ENCODE results near the gene AURKAIP1. TPM values are rescaled to one million over a fixed set of nuclear protein-coding genes. Genes with fewer than 3 reads are reported as not detected.

Gene AURKAIP1
- total RNA-seq, 2 experiments from 2014 or later, result 89.5 to 117 TPM

DNA sequence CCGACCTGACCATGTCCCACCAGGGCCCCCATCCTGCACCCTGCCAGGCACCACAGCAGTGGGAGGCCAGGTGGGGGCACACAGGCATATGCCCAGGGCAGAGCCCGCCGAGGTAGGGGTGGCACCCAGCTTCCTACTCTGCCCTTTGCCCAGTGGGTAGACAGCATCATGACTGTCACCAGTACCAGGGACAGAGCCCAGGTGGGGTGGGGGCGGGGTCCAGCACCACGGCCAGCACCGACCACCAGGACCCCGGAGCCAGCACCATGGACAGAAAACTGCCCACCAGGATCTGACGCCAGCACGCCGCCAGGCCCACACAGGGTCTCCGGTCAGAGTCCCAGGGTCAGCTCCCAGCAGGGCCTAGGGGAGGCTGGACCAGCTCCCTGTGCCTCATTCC lies 40.2 kb downstream of the AURKAIP1 start:
- no peak for ATAC-seq
- CTCF ChIA-PET, result no interaction called here
- Mint-ChIP-seq H3K4me3 (no peak overlapping the region), H3K27ac (no peak overlapping the region), H3K4me1 (no peaks in the 10 kb centered on the region), H3K9me3 (ENCODE audit: low read depth) (no peaks in the 10 kb centered on the region), H3K36me3 (ENCODE audit: low read depth) (no peaks in the 10 kb centered on the region), H3K27me3 (no peaks in the 10 kb centered on the region)
- no peak for DNase-seq
- intact Hi-C loops (cut with DNase I, micrococcal nuclease), result no loop called here
- POLR2A ChIA-PET, result no interaction called here

DNA sequence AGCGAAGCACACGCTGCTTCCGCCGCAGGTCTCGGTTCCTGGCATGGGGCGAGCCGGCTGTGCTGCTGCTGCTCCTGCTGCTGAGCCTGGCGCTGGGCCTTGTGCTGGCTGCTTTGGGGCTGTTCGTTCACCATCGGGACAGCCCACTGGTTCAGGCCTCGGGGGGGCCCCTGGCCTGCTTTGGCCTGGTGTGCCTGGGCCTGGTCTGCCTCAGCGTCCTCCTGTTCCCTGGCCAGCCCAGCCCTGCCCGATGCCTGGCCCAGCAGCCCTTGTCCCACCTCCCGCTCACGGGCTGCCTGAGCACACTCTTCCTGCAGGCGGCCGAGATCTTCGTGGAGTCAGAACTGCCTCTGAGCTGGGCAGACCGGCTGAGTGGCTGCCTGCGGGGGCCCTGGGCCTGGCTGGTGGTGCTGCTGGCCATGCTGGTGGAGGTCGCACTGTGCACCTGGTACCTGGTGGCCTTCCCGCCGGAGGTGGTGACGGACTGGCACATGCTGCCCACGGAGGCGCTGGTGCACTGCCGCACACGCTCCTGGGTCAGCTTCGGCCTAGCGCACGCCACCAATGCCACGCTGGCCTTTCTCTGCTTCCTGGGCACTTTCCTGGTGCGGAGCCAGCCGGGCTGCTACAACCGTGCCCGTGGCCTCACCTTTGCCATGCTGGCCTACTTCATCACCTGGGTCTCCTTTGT lies 41.3 kb downstream of the AURKAIP1 start:
- Mint-ChIP-seq H3K4me1 (no peaks in the 10 kb centered on the region), H3K27ac (no peak overlapping the region), H3K4me3 (no peak overlapping the region), H3K27me3 (no peaks in the 10 kb centered on the region), H3K9me3 (ENCODE audit: low read depth) (no peaks in the 10 kb centered on the region), H3K36me3 (ENCODE audit: low read depth) (no peaks in the 10 kb centered on the region)
- ChIA-PET POLR2A (no interaction called here), CTCF (no interaction called here)
- intact Hi-C loops (cut with DNase I, micrococcal nuclease), result no loop called here
- ATAC-seq (no peak), DNase-seq (no peak)

- no peaks in the 10 kb centered on the region for H3K36me3 Mint-ChIP-seq (ENCODE audit: low read depth)
- no peaks in the 10 kb centered on the region for H3K27me3 Mint-ChIP-seq
Measured at GRCh38 chr1:1332774-1333480, 42.1 kb downstream of the AURKAIP1 start.

GRCh38 chr1:1332031-1332755 lies 42.8 kb downstream of the AURKAIP1 start:
- ChIA-PET CTCF (no interaction called here), POLR2A (no interaction called here)
- Mint-ChIP-seq H3K4me1 (no peaks in the 10 kb centered on the region), H3K9me3 (ENCODE audit: low read depth) (no peaks in the 10 kb centered on the region), H3K4me3 (no peak overlapping the region), H3K27me3 (no peaks in the 10 kb centered on the region), H3K27ac (no peak overlapping the region), H3K36me3 (ENCODE audit: low read depth) (no peaks in the 10 kb centered on the region)
- DNase-seq (no peak), ATAC-seq (no peak)
- intact Hi-C loops (cut with DNase I, micrococcal nuclease), result no loop called here

More at GRCh38 chr1:1332774-1333480, 42.1 kb downstream of the AURKAIP1 start:
- Mint-ChIP-seq H3K27ac (no peak overlapping the region), H3K9me3 (ENCODE audit: low read depth) (no peaks in the 10 kb centered on the region), H3K4me3 (no peak overlapping the region), H3K4me1 (no peaks in the 10 kb centered on the region)
- DNase-seq (no peak), ATAC-seq (no peak)
- intact Hi-C loops (cut with DNase I, micrococcal nuclease), result no loop called here
- POLR2A ChIA-PET, result no interaction called here
- CTCF ChIA-PET, result no interaction called here

DNA sequence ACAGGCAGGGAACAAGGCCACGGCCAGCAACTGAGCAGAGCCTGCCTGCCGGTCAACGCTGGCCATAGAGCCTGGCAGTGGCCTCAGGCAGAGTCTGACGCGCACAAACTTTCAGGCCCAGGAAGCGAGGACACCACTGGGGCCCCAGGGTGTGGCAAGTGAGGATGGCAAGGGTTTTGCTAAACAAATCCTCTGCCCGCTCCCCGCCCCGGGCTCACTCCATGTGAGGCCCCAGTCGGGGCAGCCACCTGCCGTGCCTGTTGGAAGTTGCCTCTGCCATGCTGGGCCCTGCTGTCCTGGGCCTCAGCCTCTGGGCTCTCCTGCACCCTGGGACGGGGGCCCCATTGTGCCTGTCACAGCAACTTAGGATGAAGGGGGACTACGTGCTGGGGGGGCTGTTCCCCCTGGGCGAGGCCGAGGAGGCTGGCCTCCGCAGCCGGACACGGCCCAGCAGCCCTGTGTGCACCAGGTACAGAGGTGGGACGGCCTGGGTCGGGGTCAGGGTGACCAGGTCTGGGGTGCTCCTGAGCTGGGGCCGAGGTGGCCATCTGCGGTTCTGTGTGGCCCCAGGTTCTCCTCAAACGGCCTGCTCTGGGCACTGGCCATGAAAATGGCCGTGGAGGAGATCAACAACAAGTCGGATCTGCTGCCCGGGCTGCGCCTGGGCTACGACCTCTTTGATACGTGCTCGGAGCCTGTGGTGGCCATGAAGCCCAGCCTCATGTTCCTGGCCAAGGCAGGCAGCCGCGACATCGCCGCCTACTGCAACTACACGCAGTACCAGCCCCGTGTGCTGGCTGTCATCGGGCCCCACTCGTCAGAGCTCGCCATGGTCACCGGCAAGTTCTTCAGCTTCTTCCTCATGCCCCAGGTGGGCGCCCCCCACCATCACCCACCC lies 43.7 kb downstream of the AURKAIP1 start, which contains the start of gene TAS1R3:
TSS of gene TAS1R3 (plus strand) at position 213 of the 898 bp plus-strand sequence. CDS start at position 279, 66 bp downstream.
- Mint-ChIP-seq H3K4me3 (no peak within 1 kb of the TSS), H3K36me3 (ENCODE audit: low read depth) (no peaks in the 10 kb centered on the region), H3K27me3 (no peaks in the 10 kb centered on the region), H3K4me1 (peaks cover under 1% of the 10 kb centered on the region), H3K9me3 (ENCODE audit: low read depth) (no peaks in the 10 kb centered on the region), H3K27ac (no peak within 1 kb of the TSS)
- ATAC-seq (no peak), DNase-seq (no peak)
- intact Hi-C loops (cut with DNase I, micrococcal nuclease), result no loop called here
- POLR2A ChIA-PET, result interaction anchor here (0.6 kb wide), 1 partner anchor 15 kb away, joined by 3 read pairs; no protein-coding TSS in a partner anchor
- CTCF ChIA-PET, result no interaction called here

GRCh38 chr1:1330366-1331067 lies 44.5 kb downstream of the AURKAIP1 start:
- ChIA-PET CTCF (no interaction called here), POLR2A (no interaction called here)
- H3K27ac Mint-ChIP-seq, result no peak overlapping the region
- H3K27me3 Mint-ChIP-seq, result no peaks in the 10 kb centered on the region
- no peak for DNase-seq
- no peak overlapping the region for H3K4me3 Mint-ChIP-seq
- H3K4me1 Mint-ChIP-seq, result peaks cover 6% of the 10 kb centered on the region
- H3K36me3 Mint-ChIP-seq (ENCODE audit: low read depth), result no peaks in the 10 kb centered on the region
- H3K9me3 Mint-ChIP-seq (ENCODE audit: low read depth), result no peaks in the 10 kb centered on the region
- intact Hi-C loops (cut with DNase I, micrococcal nuclease), result no loop called here
- ATAC-seq, result no peak

- ChIA-PET POLR2A (no interaction called here), CTCF (no interaction called here)
- no peak for ATAC-seq
- H3K4me1 Mint-ChIP-seq, result peaks cover 10% of the 10 kb centered on the region
- H3K4me3 Mint-ChIP-seq, result no peak overlapping the region
- H3K36me3 Mint-ChIP-seq (ENCODE audit: low read depth), result no peaks in the 10 kb centered on the region
- no peak for DNase-seq
- H3K9me3 Mint-ChIP-seq (ENCODE audit: low read depth), result no peaks in the 10 kb centered on the region
- intact Hi-C loops (cut with DNase I, micrococcal nuclease), result no loop called here
- H3K27me3 Mint-ChIP-seq, result no peaks in the 10 kb centered on the region
- no peak overlapping the region for H3K27ac Mint-ChIP-seq
Measured at GRCh38 chr1:1329304-1330210, 45.5 kb downstream of the AURKAIP1 start.

DNA sequence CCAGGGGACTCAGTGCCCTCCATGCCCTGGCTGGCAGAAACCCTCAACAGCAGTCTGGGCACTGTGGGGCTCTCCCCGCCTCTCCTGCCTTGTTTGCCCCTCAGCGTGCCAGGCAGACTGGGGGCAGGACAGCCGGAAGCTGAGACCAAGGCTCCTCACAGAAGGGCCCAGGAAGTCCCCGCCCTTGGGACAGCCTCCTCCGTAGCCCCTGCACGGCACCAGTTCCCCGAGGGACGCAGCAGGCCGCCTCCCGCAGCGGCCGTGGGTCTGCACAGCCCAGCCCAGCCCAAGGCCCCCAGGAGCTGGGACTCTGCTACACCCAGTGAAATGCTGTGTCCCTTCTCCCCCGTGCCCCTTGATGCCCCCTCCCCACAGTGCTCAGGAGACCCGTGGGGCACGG lies 46.8 kb downstream of the AURKAIP1 start:
- intact Hi-C loops (cut with DNase I, micrococcal nuclease), result no loop called here
- ATAC-seq (no peak), DNase-seq (no peak)
- H3K9me3 Mint-ChIP-seq (ENCODE audit: low read depth), result no peaks in the 10 kb centered on the region
- ChIA-PET CTCF (no interaction called here), POLR2A (no interaction called here)
- H3K27ac Mint-ChIP-seq, result no peak overlapping the region
- H3K36me3 Mint-ChIP-seq (ENCODE audit: low read depth), result no peaks in the 10 kb centered on the region
- peaks cover 16% of the 10 kb centered on the region for H3K4me1 Mint-ChIP-seq
- no peak overlapping the region for H3K4me3 Mint-ChIP-seq
- H3K27me3 Mint-ChIP-seq, result no peaks in the 10 kb centered on the region

GRCh38 chr1:1327291-1327690 lies 47.7 kb downstream of the AURKAIP1 start:
- Mint-ChIP-seq H3K27ac (no peak overlapping the region), H3K9me3 (ENCODE audit: low read depth) (no peaks in the 10 kb centered on the region)
- intact Hi-C loops (cut with DNase I, micrococcal nuclease), result no loop called here

DNA sequence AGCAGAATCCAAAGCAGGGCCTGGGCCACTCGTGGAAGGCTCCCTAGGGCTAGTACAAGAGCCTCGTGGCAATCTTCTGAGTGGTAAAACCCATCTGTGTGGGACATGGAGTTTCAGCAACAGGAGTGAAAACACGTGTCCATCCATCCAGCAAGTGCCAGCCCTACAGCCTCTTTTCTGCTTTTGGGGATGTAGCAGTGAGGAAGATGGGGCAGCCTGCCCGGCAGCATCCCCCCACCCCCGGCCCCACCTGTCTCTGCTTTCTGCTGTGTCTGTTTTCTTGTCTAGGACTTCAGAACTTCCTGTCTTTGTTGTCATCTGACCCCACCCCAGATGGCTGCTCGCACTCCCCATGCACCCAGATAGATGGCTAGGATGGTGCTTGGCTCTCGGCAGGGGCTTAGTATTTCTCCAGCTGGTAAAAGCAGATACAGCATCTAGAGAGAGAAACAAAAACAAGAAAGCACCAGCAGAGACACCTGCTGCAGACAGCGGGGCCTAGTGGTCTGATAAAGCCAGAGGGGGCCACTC lies 48.9 kb downstream of the AURKAIP1 start:
- Mint-ChIP-seq H3K27me3 (no peaks in the 10 kb centered on the region), H3K36me3 (ENCODE audit: low read depth) (peaks cover 5% of the 10 kb centered on the region), H3K4me1 (peaks cover 31% of the 10 kb centered on the region), H3K4me3 (peak overlapping the region; percentile 68), H3K9me3 (ENCODE audit: low read depth) (no peaks in the 10 kb centered on the region), H3K27ac (no peak overlapping the region)
- CTCF ChIA-PET, result interaction anchor here (0.8 to 1.2 kb wide), 2 partner anchors 17 to 77 kb away, joined by 3 to 4 read pairs; no protein-coding TSS in a partner anchor
- POLR2A ChIA-PET, result no interaction called here
- no peak for ATAC-seq
- intact Hi-C loops (cut with DNase I, micrococcal nuclease), result no loop called here
- DNase-seq, result no peak

More at GRCh38 chr1:1327291-1327690, 47.7 kb downstream of the AURKAIP1 start:
- CTCF ChIA-PET, result no interaction called here
- Mint-ChIP-seq H3K4me1 (peaks cover 22% of the 10 kb centered on the region), H3K27me3 (no peaks in the 10 kb centered on the region), H3K36me3 (ENCODE audit: low read depth) (peaks cover 3% of the 10 kb centered on the region), H3K4me3 (no peak overlapping the region)
- POLR2A ChIA-PET, result no interaction called here
- DNase-seq (no peak), ATAC-seq (no peak)
